H1 (cell line): ENCODE measurements around the gene LDLRAD4. TPM values are rescaled to one million over a fixed set of nuclear protein-coding genes. Genes with fewer than 3 reads are reported as not detected.

Experiments
- CTCF ChIA-PET: fragments of 300-600 bp; sonication (Branson Sonifier 250); formaldehyde crosslinking; loops from one replicate; lab custom pipeline; 2021; ENCODE audit not compliant: partially characterized antibody; lab: Charles Lee
- POLR2A ChIA-PET: fragments of 300-600 bp; sonication (Branson Sonifier 250); formaldehyde crosslinking; loops from one replicate; lab custom pipeline; 2021; ENCODE audit warnings: inconsistent platforms; ENCODE audit not compliant: partially characterized antibody; lab: Charles Lee
- DNase-seq, 2 experiments: peaks; one replicate each; pipeline versions ENCODE4 v3.0.0 to v3.0.0-alpha.2; 2010 to 2022; ENCODE audit warnings: low spot score in 2 of 2, low read depth in 1 of 2, mixed read lengths in 1 of 2
- FAIRE-seq: peaks from 2 replicates; lab custom pipeline; 2011; peaks lifted over from hg19 to GRCh38; lab: Jason Lieb, UNC
- H2AFZ ChIP-seq: 2 replicates; pipeline ENCODE4 v1.8.1; 2012; ENCODE audit warnings: low read length, inconsistent platforms
- H2AK5ac ChIP-seq: 2 replicates; pipeline ENCODE4 v1.6.1; 2013; ENCODE audit warnings: low read depth, low read length
- H2BK120ac ChIP-seq: replicated peaks from 2 replicates; pipeline ENCODE3; 2013; ENCODE audit warnings: low read depth, low read length, inconsistent platforms
- H2BK12ac ChIP-seq: 2 replicates; pipeline ENCODE4 v1.6.1; 2013; ENCODE audit warnings: low read depth, low read length
- H2BK15ac ChIP-seq: 2 replicates; pipeline ENCODE4 v1.6.1; 2013; ENCODE audit warnings: low read length
- H2BK20ac ChIP-seq: 2 replicates; pipeline ENCODE4 v1.6.1; 2013; ENCODE audit warnings: low read length
- H2BK5ac ChIP-seq: 2 replicates; pipeline ENCODE4 v1.6.1; 2013; ENCODE audit warnings: low read depth, low read length
- H3K14ac ChIP-seq: 2 replicates; pipeline ENCODE4 v1.6.1; 2013; ENCODE audit warnings: inconsistent platforms; ENCODE audit not compliant: insufficient read length
- H3K18ac ChIP-seq: 2 replicates; pipeline ENCODE4 v1.6.1; 2013; ENCODE audit warnings: low read length; ENCODE audit errors: extremely low read depth
- H3K23ac ChIP-seq: 2 replicates; pipeline ENCODE4 v1.6.1; 2013; ENCODE audit warnings: inconsistent platforms; ENCODE audit not compliant: insufficient read length
- H3K23me2 ChIP-seq: 2 replicates; pipeline ENCODE4 v1.6.1; 2013; ENCODE audit warnings: low read depth, low read length
- H3K27ac ChIP-seq: 2 replicates; pipeline ENCODE4 v1.6.1; 2011; ENCODE audit warnings: low read depth, low read length, inconsistent platforms
- H3K27me3 ChIP-seq, 4 experiments: replicated peaks in 1 of 4; 1 replicate in 1 of 4; 2 replicates in 3 of 4; pipeline versions ENCODE4 v1.6.1 to v1.8.1; 2011 to 2013; ENCODE audit warnings: low read length in 3 of 4, mild to moderate bottlenecking in 3 of 4, inconsistent platforms in 2 of 4, mixed read lengths in 2 of 4, moderate library complexity in 1 of 4; ENCODE audit not compliant: control insufficient read depth in 3 of 4, insufficient read depth in 3 of 4; ENCODE audit errors: extremely low read depth in 1 of 4
- H3K36me3 ChIP-seq, 4 experiments: 2 replicates each; pipeline versions ENCODE4 v1.6.1 to v1.8.1; 2011 to 2013; ENCODE audit warnings: mild to moderate bottlenecking in 4 of 4, low read length in 3 of 4, moderate library complexity in 2 of 4, control low read depth in 1 of 4, inconsistent platforms in 1 of 4; ENCODE audit not compliant: insufficient read depth in 4 of 4, control insufficient read depth in 2 of 4
- H3K4ac ChIP-seq: replicated peaks from 2 replicates; pipeline ENCODE3; 2013; ENCODE audit warnings: low read length, low read depth, mixed read lengths, inconsistent platforms; ENCODE audit not compliant: insufficient read length
- H3K4me1 ChIP-seq, 4 experiments: replicated peaks in 1 of 4; 1 replicate in 1 of 4; 2 replicates in 3 of 4; pipeline versions ENCODE4 v1.6.1 to v1.8.1; 2011 to 2013; ENCODE audit warnings: low read length in 3 of 4, inconsistent platforms in 2 of 4, mixed read lengths in 1 of 4; ENCODE audit not compliant: insufficient read depth in 4 of 4, control insufficient read depth in 3 of 4
- H3K4me2 ChIP-seq, 2 experiments: 2 replicates each; pipeline versions ENCODE4 v1.6.1 to v1.8.1; 2011 to 2013; ENCODE audit warnings: low read depth in 2 of 2, low read length in 2 of 2, control low read depth in 1 of 2, inconsistent platforms in 1 of 2, mild to moderate bottlenecking in 1 of 2; ENCODE audit not compliant: insufficient read depth in 1 of 2
- H3K4me3 ChIP-seq, 4 experiments: fragments of 200-600, 300-600 bp in 1 of 4; sonication (generic), shearing (Covaris generic), sonication (Bioruptor Twin) in 1 of 4; 2 replicates each; pipeline versions ENCODE4 v1.5.1 to v1.8.1; 2011 to 2016; ENCODE audit warnings: low read length in 4 of 4, low read depth in 3 of 4, control low read depth in 2 of 4, inconsistent platforms in 2 of 4, mild to moderate bottlenecking in 2 of 4, mixed read lengths in 1 of 4, moderate library complexity in 1 of 4; ENCODE audit not compliant: insufficient read depth in 2 of 4; ENCODE audit errors: extremely low read depth in 1 of 4
- H3K56ac ChIP-seq: replicated peaks from 2 replicates; pipeline ENCODE3; 2013; ENCODE audit warnings: low read depth, mild to moderate bottlenecking, mixed read lengths, low read length, inconsistent platforms; ENCODE audit not compliant: insufficient read length
- H3K79me1 ChIP-seq: 2 replicates; pipeline ENCODE4 v1.6.1; 2013; ENCODE audit warnings: low read depth, low read length, control low read depth
- H3K79me2 ChIP-seq, 2 experiments: 2 replicates each; pipeline versions ENCODE4 v1.6.1 to v1.8.1; 2012 to 2013; ENCODE audit warnings: low read length in 2 of 2, mild to moderate bottlenecking in 2 of 2, inconsistent platforms in 1 of 2; ENCODE audit not compliant: insufficient read depth in 2 of 2, control insufficient read depth in 1 of 2
- H3K9ac ChIP-seq, 4 experiments: replicated peaks in 1 of 4; 1 replicate in 1 of 4; 2 replicates in 3 of 4; pipeline versions ENCODE4 v1.6.1 to v1.8.1; 2011 to 2013; ENCODE audit warnings: low read depth in 3 of 4, low read length in 3 of 4, control low read depth in 2 of 4, mild to moderate bottlenecking in 2 of 4, moderate library complexity in 2 of 4, inconsistent platforms in 1 of 4; ENCODE audit errors: extremely low read depth in 1 of 4
- H3K9me3 ChIP-seq, 2 experiments: 2 replicates each; pipeline versions ENCODE4 v1.6.1 to v1.8.1; 2012 to 2013; ENCODE audit warnings: mild to moderate bottlenecking in 2 of 2, moderate library complexity in 2 of 2, control low read depth in 1 of 2, inconsistent platforms in 1 of 2, low read depth in 1 of 2, low read length in 1 of 2, mixed read lengths in 1 of 2; ENCODE audit not compliant: insufficient read depth in 2 of 2
- H4K20me1 ChIP-seq, 2 experiments: replicated peaks in 1 of 2; 2 replicates each; pipeline versions ENCODE3 to v1.8.1; 2011 to 2013; ENCODE audit warnings: inconsistent platforms in 2 of 2, low read length in 2 of 2, mild to moderate bottlenecking in 1 of 2; ENCODE audit not compliant: insufficient read depth in 2 of 2, control insufficient read depth in 1 of 2
- H4K5ac ChIP-seq: 2 replicates; pipeline ENCODE4 v1.6.1; 2013; ENCODE audit warnings: low read length, low read depth, mixed read lengths, inconsistent platforms; ENCODE audit not compliant: insufficient read length
- H4K8ac ChIP-seq: 2 replicates; pipeline ENCODE4 v1.8.0; 2013; ENCODE audit warnings: mild to moderate bottlenecking, moderate library complexity, low read length, inconsistent platforms; ENCODE audit not compliant: insufficient read depth; ENCODE audit errors: extremely low read depth
- H4K91ac ChIP-seq: replicated peaks from 2 replicates; pipeline ENCODE3; 2013; ENCODE audit warnings: low read length, mixed read lengths, inconsistent platforms; ENCODE audit not compliant: insufficient read length
- BCL11A ChIP-seq, 2 experiments: IDR thresholded peaks; one replicate each; pipeline ENCODE4 v1.6.1; 2011; ENCODE audit warnings: low read depth in 2 of 2, low read length in 2 of 2, mild to moderate bottlenecking in 2 of 2
- CBX5 ChIP-seq: fragments of 300-800, 300-1000 bp; sonication (generic); IDR thresholded peaks from 2 replicates; pipeline ENCODE4 v1.7.1; 2016; ENCODE audit warnings: antibody characterized with exemption, low read length, low read depth
- CTBP2 ChIP-seq: IDR thresholded peaks from 2 replicates; pipeline ENCODE4 v1.7.0; 2011; ENCODE audit warnings: borderline replicate concordance, mild to moderate bottlenecking, moderate library complexity, mixed read lengths, low read length; ENCODE audit not compliant: insufficient read depth, insufficient read length
- HDAC6 ChIP-seq: IDR thresholded peaks from one replicate; pipeline ENCODE4 v1.7.1; 2012; ENCODE audit warnings: low read depth, mild to moderate bottlenecking, inconsistent platforms, low read length, moderate library complexity
- JUND ChIP-seq: IDR thresholded peaks from 2 replicates; pipeline ENCODE4 v1.6.1; 2011; ENCODE audit warnings: mild to moderate bottlenecking, improper control_type of control experiment, low read length
- KDM1A ChIP-seq: fragments of 200-600, 300-600 bp; sonication (generic); IDR thresholded peaks from 2 replicates; pipeline ENCODE4 v1.7.1; 2016; ENCODE audit warnings: mild to moderate bottlenecking, low read length, borderline replicate concordance
- KDM5A ChIP-seq: fragments of 200-600 bp; IDR thresholded peaks from 2 replicates; pipeline ENCODE4 v1.7.1; 2012; ENCODE audit warnings: mild to moderate bottlenecking, low read length, inconsistent platforms, mixed read lengths
- PHF8 ChIP-seq: fragments of 200-600 bp; sonication (generic); conservative IDR thresholded peaks from 2 replicates; pipeline ENCODE4 v1.7.1; 2012; ENCODE audit warnings: low read depth, mild to moderate bottlenecking, inconsistent platforms, low read length, moderate library complexity
- RAD21 ChIP-seq, 2 experiments: IDR thresholded peaks in 1 of 2; conservative IDR thresholded peaks in 1 of 2; 2 replicates each; pipeline ENCODE4 v1.6.1; 2011; ENCODE audit warnings: low read depth in 2 of 2, low read length in 2 of 2, improper control_type of control experiment in 1 of 2, inconsistent platforms in 1 of 2, mild to moderate bottlenecking in 1 of 2, moderate library complexity in 1 of 2
- SAP30 ChIP-seq: fragments of 300-600 bp; sonication (generic); IDR thresholded peaks from 2 replicates; pipeline ENCODE4 v1.7.1; 2012; ENCODE audit warnings: low read length, moderate library complexity, mild to moderate bottlenecking, inconsistent platforms; ENCODE audit not compliant: insufficient read depth, insufficient replicate concordance
- SIX5 ChIP-seq: IDR thresholded peaks from 2 replicates; pipeline ENCODE4 v1.6.1; 2011; ENCODE audit warnings: mild to moderate bottlenecking, low read depth, low read length
- SRF ChIP-seq: IDR thresholded peaks from 2 replicates; pipeline ENCODE4 v1.6.1; 2011; ENCODE audit warnings: mild to moderate bottlenecking, low read depth, low read length, moderate library complexity
- whole genome bisulfite sequencing, 2 experiments: shearing (Covaris generic) in 1 of 2; methylation state at CpG; one replicate each; pipeline versions ENCODE4 v1.1.6 to v1.1.7; 2013 to 2015; ENCODE audit warnings: low lambda C conversion rate in 2 of 2, mixed read lengths in 2 of 2, inconsistent platforms in 1 of 2, low coverage in 1 of 2, missing lambda C conversion rate in 1 of 2; ENCODE audit not compliant: insufficient replicate concordance in 2 of 2, insufficient coverage in 1 of 2, insufficient read length in 1 of 2; ENCODE audit errors: extremely low coverage in 1 of 2, missing lambda C conversion rate in 1 of 2; 5-methylcytosine and 5-hydroxymethylcytosine counted together
- polyA plus RNA-seq, 7 experiments: library from polyadenylated mRNA; depleted of rRNA in 3 of 7; stranded (reverse) in 5 of 7; unstranded in 2 of 7; fragments of >200 nt in 5 of 7; fragments of 200-250 nt in 2 of 7; gene quantifications; 1 replicate in 5 of 7; 2 replicates in 1 of 7; 4 replicates in 1 of 7; pipeline versions ENCODE4 v1.2.1 to v1.2.3, GENCODE V29; 2011 to 2013; ENCODE audit warnings: missing spikeins in 2 of 7, mixed read lengths in 2 of 7
- total RNA-seq: library from RNA; stranded (reverse); fragmentation: NEBNext Ultra II Directional; extraction: Animal tissue kit (Norgen Biotek cat#: 25700); gene quantifications from 2 replicates; pipeline ENCODE4 v1.2.1, GENCODE V29; 2021

Gene LDLRAD4
- total and polyA plus RNA-seq, 2 of the 8 experiments (the other 6 are each of a cell fraction or from before 2014, with no cell fraction given): 0.77 to 1.4 TPM

GRCh38 chr18:13397504-13398163 is 179.1 kb downstream of the LDLRAD4 start:
- no peak overlapping the region for H2BK20ac ChIP-seq
- WGBS, 2 experiments: 87% methylated on average over 16 of the region's 16 CpGs; no CpG with 5 or more reads in 1 of the 2 experiments
- no peak overlapping the region for H3K4me3 ChIP-seq
- no peak overlapping the region for H3K56ac ChIP-seq
- no peaks in the 10 kb centered on the region for H3K79me2 ChIP-seq
- no peaks in the 10 kb centered on the region for H3K4me1 ChIP-seq
- H2BK5ac ChIP-seq: no peak overlapping the region
- ChIA-PET POLR2A (no interaction called here), CTCF (interaction anchor here (1.7 to 3.5 kb wide), 2 partner anchors 9 to 33 kb away, joined by 3 to 10 read pairs; no protein-coding TSS in a partner anchor)
- H3K36me3 ChIP-seq: no peaks in the 10 kb centered on the region
- H3K4me2 ChIP-seq: no peak overlapping the region
- H3K9ac ChIP-seq: no peak overlapping the region
- H3K4ac ChIP-seq: no peak overlapping the region
- no peaks in the 10 kb centered on the region for H3K79me1 ChIP-seq
- no peak overlapping the region for H4K91ac ChIP-seq
- no peaks in the 10 kb centered on the region for H3K27me3 ChIP-seq
- no peaks in the 10 kb centered on the region for H4K20me1 ChIP-seq
- H3K9me3 ChIP-seq: no peaks in the 10 kb centered on the region
- H2AK5ac ChIP-seq: no peak overlapping the region
- H4K5ac ChIP-seq: no peak overlapping the region
- FAIRE-seq: no peak
- H3K18ac ChIP-seq: no peak overlapping the region
- TF ChIP-seq PHF8: no peak
- no peak for TF ChIP-seq RAD21 (IDR thresholded peaks at IDR 0.05 in 1 of 2, conservative IDR thresholded peaks at IDR 0.05 in 1 of 2; ENCODE audit: low read depth in 2 of 2, low read length in 2 of 2)
- TF ChIP-seq SAP30: no peak
- TF ChIP-seq CBX5: no peak
- TF ChIP-seq CTBP2: no peak
- TF ChIP-seq KDM5A: no peak
- TF ChIP-seq SRF: no peak
- no peak for TF ChIP-seq JUND
- no peak for TF ChIP-seq BCL11A (IDR thresholded peaks at IDR 0.05; ENCODE audit: low read depth in 2 of 2, low read length in 2 of 2)
- no peak for TF ChIP-seq KDM1A
- no peak for TF ChIP-seq SIX5
- no peak for TF ChIP-seq HDAC6
- TF ChIP-seq, all 59 proteins: peak for 0
- H3K27ac ChIP-seq: no peak overlapping the region
- H2BK12ac ChIP-seq: no peak overlapping the region
- H3K23me2 ChIP-seq: no peaks in the 10 kb centered on the region
- no peak overlapping the region for H2AFZ ChIP-seq
- DNase-seq: no peak
- H3K23ac ChIP-seq: no peak overlapping the region
- no peak overlapping the region for H3K14ac ChIP-seq
- no peak overlapping the region; the same call in 1 of the 2 replicates for H4K8ac ChIP-seq
- H2BK120ac ChIP-seq: no peak overlapping the region
- H2BK15ac ChIP-seq: no peak overlapping the region
